ENCODE results near the gene ANXA2R.
"Not testable (repeated sequence)": the region's sequence is repeated elsewhere in the genome, so short reads cannot be mapped to it uniquely, and the experiment has no call there.

Gene ANXA2R

GRCh38 chr5:43033841-43034590, 6.1 kb downstream of the ANXA2R start:
- peak overlapping the region; percentile 57 for H3K27ac ChIP-seq (ENCODE audit: low read length)
- peaks cover 80% of the 10 kb centered on the region for H3K79me2 ChIP-seq (ENCODE audit: insufficient read depth, low read length)
- peak overlapping the region; percentile 45; the same call in 1 of the 2 replicates for H3K4me2 ChIP-seq (ENCODE audit: insufficient read depth, low read length)
- no peak overlapping the region for H3K4me3 ChIP-seq (ENCODE audit: low read depth in 1 of 2, low read length in 2 of 2)
- no peak for DNase-seq
- H3K9me3 ChIP-seq (ENCODE audit: insufficient read depth, low read length, severe bottlenecking) = no peaks in the 10 kb centered on the region
- H4K20me1 ChIP-seq (ENCODE audit: insufficient read depth, low read length) = no peaks in the 10 kb centered on the region
- H3K9ac ChIP-seq (ENCODE audit: low read depth, low read length) = no peak overlapping the region
- peaks cover 38% of the 10 kb centered on the region for H3K4me1 ChIP-seq (ENCODE audit: insufficient read depth, low read length)
- H3K27me3 ChIP-seq (ENCODE audit: insufficient read depth, low read length, poor library complexity) = no peaks in the 10 kb centered on the region
- H2AFZ ChIP-seq (ENCODE audit: low read depth, low read length) = no peak overlapping the region
- H3K36me3 ChIP-seq (ENCODE audit: insufficient read depth, low read length) = no peaks in the 10 kb centered on the region
- TF ChIP-seq, protein P1, sequence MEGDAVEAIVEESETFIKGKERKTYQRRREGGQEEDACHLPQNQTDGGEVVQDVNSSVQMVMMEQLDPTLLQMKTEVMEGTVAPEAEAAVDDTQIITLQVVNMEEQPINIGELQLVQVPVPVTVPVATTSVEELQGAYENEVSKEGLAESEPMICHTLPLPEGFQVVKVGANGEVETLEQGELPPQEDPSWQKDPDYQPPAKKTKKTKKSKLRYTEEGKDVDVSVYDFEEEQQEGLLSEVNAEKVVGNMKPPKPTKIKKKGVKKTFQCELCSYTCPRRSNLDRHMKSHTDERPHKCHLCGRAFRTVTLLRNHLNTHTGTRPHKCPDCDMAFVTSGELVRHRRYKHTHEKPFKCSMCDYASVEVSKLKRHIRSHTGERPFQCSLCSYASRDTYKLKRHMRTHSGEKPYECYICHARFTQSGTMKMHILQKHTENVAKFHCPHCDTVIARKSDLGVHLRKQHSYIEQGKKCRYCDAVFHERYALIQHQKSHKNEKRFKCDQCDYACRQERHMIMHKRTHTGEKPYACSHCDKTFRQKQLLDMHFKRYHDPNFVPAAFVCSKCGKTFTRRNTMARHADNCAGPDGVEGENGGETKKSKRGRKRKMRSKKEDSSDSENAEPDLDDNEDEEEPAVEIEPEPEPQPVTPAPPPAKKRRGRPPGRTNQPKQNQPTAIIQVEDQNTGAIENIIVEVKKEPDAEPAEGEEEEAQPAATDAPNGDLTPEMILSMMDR (IDR thresholded peaks at IDR 0.05; ENCODE audit: borderline replicate concordance, extremely low read depth, low read length, poor library complexity, severe bottlenecking) = no peak
- no peak for TF ChIP-seq EZH2 (IDR thresholded peaks at IDR 0.05; ENCODE audit: borderline replicate concordance, low read depth, low read length, severe bottlenecking)
- no peak for ATAC-seq (ENCODE audit: insufficient read depth, low read depth)

- H4K20me1 ChIP-seq (ENCODE audit: insufficient read depth, low read length) = no peaks in the 10 kb centered on the region
- no peak for ATAC-seq (ENCODE audit: insufficient read depth, low read depth)
- no peak overlapping the region for H3K4me2 ChIP-seq (ENCODE audit: insufficient read depth, low read length)
- H2AFZ ChIP-seq (ENCODE audit: low read depth, low read length) = no peak overlapping the region
- no peak overlapping the region for H3K27ac ChIP-seq (ENCODE audit: low read length)
- no peaks in the 10 kb centered on the region for H3K27me3 ChIP-seq (ENCODE audit: insufficient read depth, low read length, poor library complexity)
- DNase-seq = no peak
- H3K4me1 ChIP-seq (ENCODE audit: insufficient read depth, low read length) = no peaks in the 10 kb centered on the region
- no peaks in the 10 kb centered on the region; the same call in 1 of the 2 replicates for H3K36me3 ChIP-seq (ENCODE audit: insufficient read depth, low read length)
- no peak overlapping the region for H3K9ac ChIP-seq (ENCODE audit: low read depth, low read length)
- no peak overlapping the region for H3K4me3 ChIP-seq (ENCODE audit: low read depth in 1 of 2, low read length in 2 of 2)
- peaks cover 57% of the 10 kb centered on the region for H3K79me2 ChIP-seq (ENCODE audit: insufficient read depth, low read length)
- TF ChIP-seq EZH2 (IDR thresholded peaks at IDR 0.05; ENCODE audit: borderline replicate concordance, low read depth, low read length, severe bottlenecking) = no peak
- TF ChIP-seq, protein P1 (IDR thresholded peaks at IDR 0.05; ENCODE audit: borderline replicate concordance, extremely low read depth, low read length, poor library complexity, severe bottlenecking) = no peak
- no peaks in the 10 kb centered on the region for H3K9me3 ChIP-seq (ENCODE audit: insufficient read depth, low read length, severe bottlenecking)
These were observed 12.9 kb downstream of the ANXA2R start for GRCh38 chr5:43027054-43027785.

GRCh38 chr5:43025184-43025950, 14.8 kb downstream of the ANXA2R start:
- not testable (repeated sequence) for H3K4me2 ChIP-seq (ENCODE audit: insufficient read depth, low read length); H3K27me3 ChIP-seq (ENCODE audit: insufficient read depth, low read length, poor library complexity)

More at GRCh38 chr5:43025184-43025950, 14.8 kb downstream of the ANXA2R start:
- Histone ChIP-seq H3K4me1 (ENCODE audit: insufficient read depth, low read length) (peaks cover 13% of the 10 kb centered on the region), H3K79me2 (ENCODE audit: insufficient read depth, low read length) (peaks cover 64% of the 10 kb centered on the region)
- not testable (repeated sequence) for H3K27ac ChIP-seq (ENCODE audit: low read length); H4K20me1 ChIP-seq (ENCODE audit: insufficient read depth, low read length); H3K4me3 ChIP-seq (ENCODE audit: low read depth in 1 of 2, low read length in 2 of 2); H3K9ac ChIP-seq (ENCODE audit: low read depth, low read length); ATAC-seq (ENCODE audit: insufficient read depth, low read depth); H3K36me3 ChIP-seq (ENCODE audit: insufficient read depth, low read length); DNase-seq; H2AFZ ChIP-seq (ENCODE audit: low read depth, low read length); H3K9me3 ChIP-seq (ENCODE audit: insufficient read depth, low read length, severe bottlenecking)
